Sigmoid colon (tissue), 3 donors: ENCODE data around the gene MYO5C.

Experiments
- POLR2A ChIP-seq, 2 donors: fragments of 450-650 bp; IDR thresholded peaks; one replicate each; pipeline ENCODE4 v1.6.1; 2016; ENCODE audit warnings: antibody characterized with exemption in 2 of 2, mild to moderate bottlenecking in 2 of 2, moderate library complexity in 2 of 2
- TF ChIP-seq, protein P1 (sequence below), 4 experiments: fragments of 450-650 bp in 3 of 4; fragments of 200-600 bp in 1 of 4; IDR thresholded peaks; one replicate each; pipeline ENCODE4 v1.5.1; 2016 to 2019; ENCODE audit warnings: antibody characterized with exemption in 4 of 4, mild to moderate bottlenecking in 3 of 4, moderate library complexity in 2 of 4

DNA sequence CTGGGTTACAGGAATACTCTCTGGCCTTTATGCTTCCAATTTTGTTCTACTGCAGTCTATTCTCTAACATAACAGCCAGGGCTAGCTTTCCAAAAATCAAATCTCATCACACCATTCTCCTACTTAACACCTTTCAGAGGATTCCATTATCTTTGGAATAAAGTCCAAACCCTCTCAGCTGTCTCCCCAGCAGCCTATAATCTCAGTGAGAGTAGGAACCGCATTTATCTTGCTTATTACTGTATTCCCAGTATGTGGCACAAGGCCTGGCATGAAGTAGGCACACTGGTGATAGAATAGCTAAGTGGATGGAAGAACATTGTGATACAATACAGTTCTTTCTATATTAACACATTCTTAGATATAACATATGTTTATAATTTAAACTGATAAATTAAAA is 49.0 kb upstream of the MYO5C start:
- TF ChIP-seq, protein P1, sequence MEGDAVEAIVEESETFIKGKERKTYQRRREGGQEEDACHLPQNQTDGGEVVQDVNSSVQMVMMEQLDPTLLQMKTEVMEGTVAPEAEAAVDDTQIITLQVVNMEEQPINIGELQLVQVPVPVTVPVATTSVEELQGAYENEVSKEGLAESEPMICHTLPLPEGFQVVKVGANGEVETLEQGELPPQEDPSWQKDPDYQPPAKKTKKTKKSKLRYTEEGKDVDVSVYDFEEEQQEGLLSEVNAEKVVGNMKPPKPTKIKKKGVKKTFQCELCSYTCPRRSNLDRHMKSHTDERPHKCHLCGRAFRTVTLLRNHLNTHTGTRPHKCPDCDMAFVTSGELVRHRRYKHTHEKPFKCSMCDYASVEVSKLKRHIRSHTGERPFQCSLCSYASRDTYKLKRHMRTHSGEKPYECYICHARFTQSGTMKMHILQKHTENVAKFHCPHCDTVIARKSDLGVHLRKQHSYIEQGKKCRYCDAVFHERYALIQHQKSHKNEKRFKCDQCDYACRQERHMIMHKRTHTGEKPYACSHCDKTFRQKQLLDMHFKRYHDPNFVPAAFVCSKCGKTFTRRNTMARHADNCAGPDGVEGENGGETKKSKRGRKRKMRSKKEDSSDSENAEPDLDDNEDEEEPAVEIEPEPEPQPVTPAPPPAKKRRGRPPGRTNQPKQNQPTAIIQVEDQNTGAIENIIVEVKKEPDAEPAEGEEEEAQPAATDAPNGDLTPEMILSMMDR (IDR thresholded peaks at IDR 0.05), result no peak
- TF ChIP-seq POLR2A (IDR thresholded peaks at IDR 0.05), result no peak
